GM12873 (cell line): ENCODE data around the gene CCDC102A.

Experiments used
- CTCF ChIP-seq: IDR thresholded peaks from 2 replicates; pipeline ENCODE4 v1.5.1; 2012; ENCODE audit warnings: low read depth, mild to moderate bottlenecking, moderate library complexity, low read length, control low read depth; ENCODE audit not compliant: insufficient read depth; ENCODE audit errors: missing control alignments

CCDC102A gene

GRCh38 chr16:57480754-57481230 lies 55.6 kb downstream of the CCDC102A start:
- TF ChIP-seq CTCF = no peak

- no peak for TF ChIP-seq CTCF
Measured at GRCh38 chr16:57479976-57480753, 56.2 kb downstream of the CCDC102A start.

GRCh38 chr16:57479205-57479975 lies 57.0 kb downstream of the CCDC102A start:
- no peak for TF ChIP-seq CTCF

GRCh38 chr16:57478396-57479204 lies 57.8 kb downstream of the CCDC102A start:
- TF ChIP-seq CTCF = no peak

- no peak for TF ChIP-seq CTCF
Measured at GRCh38 chr16:57477531-57478202, 58.7 kb downstream of the CCDC102A start.

GRCh38 chr16:57476546-57477410 lies 59.6 kb downstream of the CCDC102A start:
- no peak for TF ChIP-seq CTCF
